IMR-90 (cell line): ENCODE data around the gene ETHE1. TPM values are rescaled to one million over a fixed set of nuclear protein-coding genes. Genes with fewer than 3 reads are reported as not detected.
A peak's percentile ranks its signal among the peaks of the same experiment; 100 is the strongest.

Source experiments
- ATAC-seq: fragments of 200-7000 bp; cut with Tn5 transposase; 2 replicates; pipeline ENCODE4 v1.9.1; 2020; ENCODE audit warnings: low read depth, mild to moderate bottlenecking, moderate library complexity
- BruUV-seq: library from RNA; stranded (reverse); fragments of 400-500 nt; replicated peaks from 2 replicates; lab custom pipeline; 2021; lab: Mats Ljungman, UMichigan
- CTCF ChIA-PET: fragments of 300-600 bp; formaldehyde crosslinking; extraction: SDS; loops from one replicate; lab custom pipeline; 2021; ENCODE audit warnings: antibody characterized with exemption; lab: Yijun Ruan, JAX
- POLR2A ChIA-PET: fragments of 300-600 bp; sonication (Branson Sonifier 250); formaldehyde crosslinking; loops from one replicate; lab custom pipeline; 2022; ENCODE audit warnings: antibody characterized with exemption; ENCODE audit not compliant: unreplicated experiment; lab: Charles Lee
- DNase-seq: peaks from one replicate; pipeline ENCODE4 v3.0.0; 2013
- H2AFZ ChIP-seq: replicated peaks from 2 replicates; pipeline ENCODE3; 2013; ENCODE audit warnings: low read length, mild to moderate bottlenecking; ENCODE audit not compliant: poor library complexity
- H2AK5ac ChIP-seq: 2 replicates; pipeline ENCODE4 v1.6.1; 2013; ENCODE audit warnings: low read depth, low read length, inconsistent platforms
- H2AK9ac ChIP-seq: replicated peaks from 2 replicates; pipeline ENCODE3; 2013; ENCODE audit warnings: mild to moderate bottlenecking, low read depth, low read length, moderate library complexity; ENCODE audit not compliant: poor library complexity
- H2BK120ac ChIP-seq: 2 replicates; pipeline ENCODE4 v1.6.1; 2013; ENCODE audit warnings: low read depth, low read length, inconsistent platforms
- H2BK15ac ChIP-seq: 3 replicates; pipeline ENCODE4 v1.6.1; 2013; ENCODE audit warnings: low read depth, low read length, inconsistent platforms
- H2BK20ac ChIP-seq: 2 replicates; pipeline ENCODE4 v1.6.1; 2013; ENCODE audit warnings: low read depth, mild to moderate bottlenecking, inconsistent platforms, low read length, moderate library complexity
- H2BK5ac ChIP-seq: 2 replicates; pipeline ENCODE4 v1.6.1; 2013; ENCODE audit warnings: mild to moderate bottlenecking, low read depth, low read length, inconsistent platforms; ENCODE audit not compliant: poor library complexity, severe bottlenecking
- H3K14ac ChIP-seq: replicated peaks from 2 replicates; pipeline ENCODE4 v1.6.1; 2013; ENCODE audit warnings: low read depth, low read length, inconsistent platforms
- H3K18ac ChIP-seq: 2 replicates; pipeline ENCODE4 v1.6.1; 2013; ENCODE audit warnings: low read depth, low read length, control low read depth
- H3K23ac ChIP-seq: 2 replicates; pipeline ENCODE4 v1.6.1; 2013; ENCODE audit warnings: low read depth, low read length, inconsistent platforms
- H3K27ac ChIP-seq: 2 replicates; pipeline ENCODE4 v1.5.1; 2013; ENCODE audit warnings: mild to moderate bottlenecking, control low read depth, low read length; ENCODE audit not compliant: insufficient read depth
- H3K27me3 ChIP-seq: 2 replicates; pipeline ENCODE4 v1.6.1; 2013; ENCODE audit warnings: low read length; ENCODE audit not compliant: control insufficient read depth, insufficient read depth
- H3K36me3 ChIP-seq: 2 replicates; pipeline ENCODE4 v1.6.1; 2013; ENCODE audit warnings: low read length, mixed read lengths; ENCODE audit not compliant: control insufficient read depth, insufficient read depth
- H3K4ac ChIP-seq: 2 replicates; pipeline ENCODE4 v1.6.1; 2013; ENCODE audit warnings: low read depth, low read length, inconsistent platforms
- H3K4me1 ChIP-seq: 2 replicates; pipeline ENCODE4 v1.6.1; 2013; ENCODE audit warnings: low read length, mixed read lengths; ENCODE audit not compliant: control insufficient read depth, insufficient read depth
- H3K4me2 ChIP-seq: 2 replicates; pipeline ENCODE4 v1.6.1; 2013; ENCODE audit warnings: low read depth, mild to moderate bottlenecking, control low read depth, low read length, moderate library complexity
- H3K4me3 ChIP-seq: 2 replicates; pipeline ENCODE4 v1.5.1; 2013; ENCODE audit warnings: low read depth, mild to moderate bottlenecking, control low read depth, low read length, moderate library complexity; ENCODE audit not compliant: insufficient read depth
- H3K56ac ChIP-seq: 2 replicates; pipeline ENCODE4 v1.6.1; 2013; ENCODE audit warnings: low read length, inconsistent platforms; ENCODE audit not compliant: insufficient read depth; ENCODE audit errors: extremely low read depth
- H3K79me1 ChIP-seq, 2 experiments: 2 replicates each; pipeline ENCODE4 v1.6.1; 2013; ENCODE audit warnings: low read length in 2 of 2, inconsistent platforms in 1 of 2, low read depth in 1 of 2
- H3K9ac ChIP-seq: 2 replicates; pipeline ENCODE4 v1.6.1; 2013; ENCODE audit warnings: low read depth, low read length, control low read depth
- H3K9me1 ChIP-seq: 2 replicates; pipeline ENCODE4 v1.6.1; 2013; ENCODE audit warnings: low read length, inconsistent platforms; ENCODE audit not compliant: insufficient read depth
- H3K9me3 ChIP-seq: 2 replicates; pipeline ENCODE4 v1.6.1; 2013; ENCODE audit warnings: low read length; ENCODE audit not compliant: control insufficient read depth, insufficient read depth
- H4K20me1 ChIP-seq: 2 replicates; pipeline ENCODE4 v1.6.1; 2013; ENCODE audit warnings: low read length, inconsistent platforms; ENCODE audit not compliant: insufficient read depth
- H4K5ac ChIP-seq: 2 replicates; pipeline ENCODE4 v1.6.1; 2013; ENCODE audit warnings: mild to moderate bottlenecking, low read depth, low read length, control low read depth
- H4K8ac ChIP-seq, 2 experiments: 2 replicates each; pipeline ENCODE4 v1.6.1; 2013; ENCODE audit warnings: low read depth in 2 of 2, low read length in 2 of 2, control low read depth in 1 of 2, inconsistent platforms in 1 of 2
- H4K91ac ChIP-seq: 2 replicates; pipeline ENCODE4 v1.6.1; 2013; ENCODE audit warnings: low read depth, low read length, inconsistent platforms; ENCODE audit not compliant: insufficient read depth
- BHLHE40 ChIP-seq: fragments of 150-350 bp; IDR thresholded peaks from 2 replicates; pipeline ENCODE4 v1.6.1; 2016; ENCODE audit warnings: mild to moderate bottlenecking, low read depth, low read length
- CEBPB ChIP-seq: IDR thresholded peaks from 2 replicates; pipeline ENCODE4 v1.6.1; 2012; ENCODE audit warnings: low read depth, low read length, improper control_type of control experiment
- CHD1 ChIP-seq: IDR thresholded peaks from 2 replicates; pipeline ENCODE4 v1.6.1; 2012; ENCODE audit warnings: low read depth, low read length, improper control_type of control experiment
- CTCF ChIP-seq: conservative IDR thresholded peaks from 2 replicates; pipeline ENCODE4 v1.5.1; 2012; ENCODE audit warnings: mild to moderate bottlenecking, low read depth, low read length, improper control_type of control experiment
- ELK1 ChIP-seq: fragments of 150-350 bp; IDR thresholded peaks from 2 replicates; pipeline ENCODE4 v1.6.1; 2016; ENCODE audit warnings: low read depth, mild to moderate bottlenecking, low read length, moderate library complexity, borderline replicate concordance
- FOS ChIP-seq: fragments of 150-350 bp; IDR thresholded peaks from 2 replicates; pipeline ENCODE4 v1.6.1; 2016; ENCODE audit warnings: low read depth, low read length
- MAFK ChIP-seq: IDR thresholded peaks from 2 replicates; pipeline ENCODE4 v1.6.1; 2012; ENCODE audit warnings: low read depth, low read length, improper control_type of control experiment
- MAZ ChIP-seq: IDR thresholded peaks from 2 replicates; pipeline ENCODE4 v1.6.1; 2012; ENCODE audit warnings: low read depth, mild to moderate bottlenecking, low read length, improper control_type of control experiment, moderate library complexity, borderline replicate concordance
- MXI1 ChIP-seq: IDR thresholded peaks from 2 replicates; pipeline ENCODE4 v1.6.1; 2012; ENCODE audit warnings: low read depth, mild to moderate bottlenecking, low read length, moderate library complexity, borderline replicate concordance
- NFE2L2 ChIP-seq: fragments of 150-350 bp; IDR thresholded peaks from 2 replicates; pipeline ENCODE4 v1.6.1; 2016; ENCODE audit warnings: low read depth, mild to moderate bottlenecking, low read length
- POLR2A ChIP-seq: IDR thresholded peaks from 2 replicates; pipeline ENCODE4 v1.6.1; 2012; ENCODE audit warnings: mild to moderate bottlenecking, low read depth, low read length
- RAD21 ChIP-seq: IDR thresholded peaks from 2 replicates; pipeline ENCODE4 v1.6.1; 2012; ENCODE audit warnings: low read length, improper control_type of control experiment
- RCOR1 ChIP-seq: IDR thresholded peaks from 2 replicates; pipeline ENCODE4 v1.6.1; 2012; ENCODE audit warnings: mild to moderate bottlenecking, low read length, improper control_type of control experiment; ENCODE audit not compliant: insufficient replicate concordance
- RFX5 ChIP-seq: IDR thresholded peaks from 2 replicates; pipeline ENCODE4 v1.8.0; 2012; ENCODE audit warnings: low read depth, mild to moderate bottlenecking, low read length, moderate library complexity
- SMC3 ChIP-seq: fragments of 150-350 bp; IDR thresholded peaks from 2 replicates; pipeline ENCODE4 v1.6.1; 2016; ENCODE audit warnings: low read depth, mild to moderate bottlenecking, antibody characterized with exemption, low read length, moderate library complexity
- WGBS, 2 experiments: methylation state at CpG; one replicate each; pipeline versions ENCODE4 v1.1.5 to v1.1.7; 2013; ENCODE audit warnings: missing lambda C conversion rate in 2 of 2; ENCODE audit not compliant: insufficient read length in 1 of 2; ENCODE audit errors: extremely low coverage in 2 of 2; 5-methylcytosine and 5-hydroxymethylcytosine counted together
- dilution Hi-C: fragments of 300-500 bp; cut with HindIII; formaldehyde crosslinking; loops from one replicate; pipeline ENCODE4 v1.14.3; 2018; ENCODE audit warnings: low sequenced_read_pairs; ENCODE audit not compliant: unreplicated experiment
- in situ Hi-C: fragments of 300-500 bp; cut with MboI; formaldehyde crosslinking; loops from 3 replicates; pipeline ENCODE4 v1.14.3; 2019; ENCODE audit warnings: low sequenced_read_pairs, inconsistent platforms, mixed read lengths
- intact Hi-C: fragments of 100-400 bp; cut with micrococcal nuclease; formaldehyde crosslinking; loops from 2 replicates; pipeline ENCODE4 v1.10.0; 2022
- polyA plus RNA-seq, 3 experiments: library from polyadenylated mRNA; depleted of rRNA; stranded (reverse); fragments of >200 nt; gene quantifications; 2 replicates each; pipeline ENCODE4 v1.2.3, GENCODE V29; 2012; ENCODE audit warnings: low replicate concordance in 1 of 3
- total RNA-seq: library from RNA; depleted of rRNA; stranded (reverse); fragments of >200 nt; gene quantifications from 2 replicates; pipeline ENCODE4 v1.2.3, GENCODE V29; 2012

ETHE1 gene
- total and polyA plus RNA-seq, 2 of the 4 experiments (the other 2 are of a cell fraction): 161 to 233 TPM

- no peaks in the 10 kb centered on the region for H3K27me3 ChIP-seq
- intact Hi-C loops: loop anchor here (1.0 kb wide), 2 partner anchors 72 to 415 kb away; no protein-coding TSS in a partner anchor
- no peak overlapping the region for H2BK5ac ChIP-seq
- H3K4me3 ChIP-seq: no peak overlapping the region
- H3K9ac ChIP-seq: no peak overlapping the region
- peak; percentile 91 for ATAC-seq
- in situ Hi-C loops: loop anchor here (5.0 to 10.0 kb wide), 2 partner anchors 72 to 415 kb away; no protein-coding TSS in a partner anchor
- H3K36me3 ChIP-seq: peaks cover 3% of the 10 kb centered on the region
- no peak overlapping the region for H3K23ac ChIP-seq
- no TSS peak for BruUV-seq
- CTCF ChIA-PET: interaction anchor here (0.5 to 3.0 kb wide), 12 partner anchors 9 to 818 kb away, joined by 3 to 23 read pairs (median 6); partner anchors contain the start of gene PHLDB3
- H4K91ac ChIP-seq: no peak overlapping the region
- POLR2A ChIA-PET: interaction anchor here (1.0 kb wide), 1 partner anchor 73 kb away, joined by 13 read pairs; no protein-coding TSS in a partner anchor
- H3K79me1 ChIP-seq: peaks cover 21 to 54% of the 10 kb centered on the region in 2 experiments
- H3K4me1 ChIP-seq: no peaks in the 10 kb centered on the region
- no peak overlapping the region for H3K56ac ChIP-seq
- H3K4me2 ChIP-seq: no peak overlapping the region
- no peak overlapping the region for H3K27ac ChIP-seq
- H2AK9ac ChIP-seq: peak overlapping the region; percentile 66
- no peak overlapping the region for H2BK120ac ChIP-seq
- H2BK15ac ChIP-seq: no peak overlapping the region
- H4K8ac ChIP-seq: no peak overlapping the region
- no peak overlapping the region for H3K4ac ChIP-seq
- H3K14ac ChIP-seq: no peak overlapping the region
- WGBS, 2 experiments: 80% methylated on average over 1 of the region's 10 CpGs; no CpG with 5 or more reads in 1 of the 2 experiments
- H2AK5ac ChIP-seq: no peak overlapping the region
- DNase-seq: peak; percentile 97
- no peak overlapping the region for H3K18ac ChIP-seq
- H3K9me1 ChIP-seq: peaks cover 7% of the 10 kb centered on the region
- no peak overlapping the region for H2BK20ac ChIP-seq
- dilution Hi-C loops: no loop called here
- no peak overlapping the region for H4K5ac ChIP-seq
- H2AFZ ChIP-seq: peak overlapping the region; percentile 71
- no peaks in the 10 kb centered on the region for H3K9me3 ChIP-seq
- no peaks in the 10 kb centered on the region for H4K20me1 ChIP-seq
- TF ChIP-seq BHLHE40 (0 out of 2 replicates have a peak, but pooled peaks have one; percentile 36), CTCF (peak; percentile 98), CEBPB (no peak), RAD21 (peak; percentile 98), CHD1 (no peak), SMC3 (peak; percentile 98), MAZ (peak; percentile 22; the same call in 1 of the 2 replicates), NFE2L2 (no peak), MXI1 (no peak), ELK1 (no peak), FOS (no peak), POLR2A (no peak), RCOR1 (peak; percentile 59), RFX5 (no peak), MAFK (no peak)
Measured at GRCh38 chr19:43519436-43520088, 7.4 kb downstream of the ETHE1 start.
